ENCODE measurements around the gene FAT4.

Gene FAT4, protein sequence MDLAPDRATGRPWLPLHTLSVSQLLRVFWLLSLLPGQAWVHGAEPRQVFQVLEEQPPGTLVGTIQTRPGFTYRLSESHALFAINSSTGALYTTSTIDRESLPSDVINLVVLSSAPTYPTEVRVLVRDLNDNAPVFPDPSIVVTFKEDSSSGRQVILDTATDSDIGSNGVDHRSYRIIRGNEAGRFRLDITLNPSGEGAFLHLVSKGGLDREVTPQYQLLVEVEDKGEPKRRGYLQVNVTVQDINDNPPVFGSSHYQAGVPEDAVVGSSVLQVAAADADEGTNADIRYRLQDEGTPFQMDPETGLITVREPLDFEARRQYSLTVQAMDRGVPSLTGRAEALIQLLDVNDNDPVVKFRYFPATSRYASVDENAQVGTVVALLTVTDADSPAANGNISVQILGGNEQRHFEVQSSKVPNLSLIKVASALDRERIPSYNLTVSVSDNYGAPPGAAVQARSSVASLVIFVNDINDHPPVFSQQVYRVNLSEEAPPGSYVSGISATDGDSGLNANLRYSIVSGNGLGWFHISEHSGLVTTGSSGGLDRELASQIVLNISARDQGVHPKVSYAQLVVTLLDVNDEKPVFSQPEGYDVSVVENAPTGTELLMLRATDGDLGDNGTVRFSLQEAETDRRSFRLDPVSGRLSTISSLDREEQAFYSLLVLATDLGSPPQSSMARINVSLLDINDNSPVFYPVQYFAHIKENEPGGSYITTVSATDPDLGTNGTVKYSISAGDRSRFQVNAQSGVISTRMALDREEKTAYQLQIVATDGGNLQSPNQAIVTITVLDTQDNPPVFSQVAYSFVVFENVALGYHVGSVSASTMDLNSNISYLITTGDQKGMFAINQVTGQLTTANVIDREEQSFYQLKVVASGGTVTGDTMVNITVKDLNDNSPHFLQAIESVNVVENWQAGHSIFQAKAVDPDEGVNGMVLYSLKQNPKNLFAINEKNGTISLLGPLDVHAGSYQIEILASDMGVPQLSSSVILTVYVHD (N-terminal part only)

DNA sequence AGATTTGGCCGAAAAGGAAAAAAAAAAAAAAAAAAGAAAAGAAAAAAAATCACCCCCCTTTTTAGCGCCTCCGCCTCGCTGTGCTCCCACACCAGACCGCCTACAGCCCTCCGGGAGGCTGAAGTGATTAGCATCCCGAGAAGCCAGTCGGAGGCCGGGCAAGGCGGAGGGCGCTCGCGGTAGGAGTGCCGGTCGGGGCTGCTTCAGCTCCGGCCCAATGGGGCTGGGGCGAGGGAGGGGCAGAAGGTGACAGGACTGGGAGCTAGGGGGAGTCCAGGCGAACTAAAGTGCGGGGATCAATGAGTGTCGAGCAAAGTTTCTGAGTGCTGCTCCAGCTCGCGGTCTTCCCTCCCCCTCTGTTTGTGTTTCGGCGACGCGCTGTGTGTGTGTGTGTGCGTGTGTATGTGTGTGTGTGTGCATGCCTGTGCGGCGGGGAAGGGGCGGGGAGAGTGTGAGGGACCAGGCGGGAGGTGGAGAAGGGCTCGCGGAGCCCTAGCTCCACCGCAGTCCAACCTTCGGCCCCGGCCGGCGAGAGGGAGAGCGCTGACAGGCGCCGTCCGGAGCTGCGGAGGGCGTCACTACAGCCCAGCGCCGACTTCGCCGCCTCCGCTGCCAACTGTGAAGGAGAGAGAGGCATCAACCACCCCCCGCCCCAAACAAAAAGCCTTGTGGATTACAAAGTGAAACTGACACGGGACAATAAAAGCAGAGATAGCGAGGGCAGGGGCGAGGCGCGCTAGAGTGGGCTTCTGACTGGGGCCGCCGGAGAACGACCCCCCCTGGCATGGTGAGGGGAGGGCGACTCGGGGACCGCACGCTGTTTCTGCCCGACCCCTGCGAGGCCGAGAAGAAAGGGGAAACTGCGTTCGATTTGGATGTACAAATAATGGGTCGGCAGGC is at the start of gene FAT4:
Gene FAT4 (plus strand): TSS at position 280 of the 900 bp plus-strand sequence. CDS start 1,457 bp downstream, outside the sequence.
- peak; percentile 58 for DNase-seq

DNA sequence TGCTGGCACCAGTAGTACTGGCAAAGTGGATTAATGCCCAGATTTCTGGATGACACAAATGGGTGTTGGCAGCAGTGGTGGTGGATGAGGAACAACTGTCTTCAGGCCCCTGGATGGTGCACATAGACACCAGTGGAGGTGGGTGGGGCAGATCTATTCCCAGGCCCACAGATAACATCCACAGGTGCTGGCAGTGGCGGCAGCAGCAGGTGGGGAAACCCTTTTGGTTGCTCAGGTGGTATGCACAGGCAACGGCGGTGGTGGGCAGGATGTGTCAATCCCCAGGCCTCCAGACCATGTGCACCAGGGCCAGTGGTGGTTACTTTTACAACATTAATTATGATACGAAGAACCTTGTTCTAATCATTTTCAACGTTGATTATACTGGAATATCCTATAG is 48.9 kb upstream of the FAT4 start:
- no peak for DNase-seq

DNA sequence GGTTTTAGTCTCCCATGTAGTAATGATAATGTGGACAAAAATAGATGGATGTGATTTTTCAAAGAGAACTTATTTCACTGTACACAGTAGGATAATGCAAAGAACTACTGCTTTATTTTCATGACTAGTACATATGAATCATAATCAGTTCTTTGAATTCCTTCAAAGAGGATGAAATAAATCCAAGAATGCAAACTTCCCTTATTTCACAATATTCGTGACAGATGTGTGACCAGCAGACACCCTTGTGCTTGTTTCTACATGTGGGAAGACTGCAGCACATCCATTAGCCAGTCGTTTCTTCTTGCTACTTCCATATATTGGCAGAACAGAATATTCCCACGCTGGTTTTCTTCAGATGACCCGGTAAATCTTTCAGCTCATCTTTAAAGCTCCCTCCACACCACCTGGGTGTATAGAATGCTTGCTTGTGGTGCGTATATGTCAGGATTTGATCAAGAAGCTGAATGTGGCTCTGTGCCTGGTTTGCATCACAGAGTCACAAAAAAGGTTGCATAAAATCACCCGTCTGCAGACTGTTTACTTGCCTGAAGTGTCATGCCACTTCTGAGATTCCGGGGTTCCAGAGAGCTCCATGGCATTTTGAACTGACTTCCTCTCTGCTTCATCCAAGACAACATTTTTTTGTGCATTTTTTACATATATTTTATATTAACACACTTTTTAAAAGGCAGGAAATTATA is 47.7 kb upstream of the FAT4 start:
- no peak for DNase-seq

DNA sequence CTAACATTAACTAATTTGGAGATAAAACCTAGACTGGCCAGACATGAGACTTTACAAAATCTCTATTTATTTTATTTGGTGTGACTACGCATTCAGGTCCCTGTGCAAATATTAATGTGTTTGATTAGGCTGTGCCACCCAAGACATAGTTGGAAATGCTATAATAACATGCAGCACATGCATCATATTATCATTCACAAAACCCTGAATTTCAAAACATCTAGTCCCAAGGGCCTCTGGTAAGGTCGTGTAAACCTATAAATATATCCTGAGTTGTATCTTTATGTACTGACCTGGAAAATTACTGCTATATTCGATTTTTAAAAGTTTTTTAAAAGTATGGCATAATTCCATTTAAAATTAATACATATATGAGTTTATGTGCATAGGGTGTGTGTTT is 47.1 kb upstream of the FAT4 start:
- no peak for DNase-seq

DNA sequence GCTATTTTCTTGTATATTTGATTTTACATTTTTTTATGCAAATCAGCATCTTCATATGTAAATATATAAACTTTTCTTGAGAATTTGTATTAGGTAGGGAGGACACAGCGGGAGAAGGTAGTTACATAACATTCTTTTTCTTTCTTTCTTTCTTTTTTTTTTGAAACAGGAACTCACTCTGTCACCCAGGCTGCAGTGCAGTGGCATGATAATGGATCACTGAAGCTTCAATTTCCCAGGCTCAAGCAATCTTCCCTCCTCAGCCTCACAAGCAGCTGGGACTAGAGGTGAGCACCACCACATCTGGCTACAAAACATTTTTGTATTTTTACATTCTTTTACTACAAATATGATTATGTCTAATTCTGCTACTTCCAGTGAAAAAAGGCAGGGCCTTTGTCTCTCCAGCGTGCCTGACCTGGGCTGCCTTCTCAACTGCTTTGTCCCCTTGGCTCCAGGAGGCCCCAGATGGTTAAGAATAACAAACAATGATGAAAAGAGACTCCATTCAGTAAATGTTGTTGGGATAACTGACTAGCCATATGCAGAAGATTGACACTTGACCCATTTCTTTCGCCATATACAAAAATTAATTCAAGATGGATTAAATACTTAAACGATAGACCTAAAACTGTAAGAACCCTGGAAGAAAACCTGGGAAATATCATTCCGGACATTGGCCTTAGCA is 46.5 kb upstream of the FAT4 start:
- no peak for DNase-seq

DNA sequence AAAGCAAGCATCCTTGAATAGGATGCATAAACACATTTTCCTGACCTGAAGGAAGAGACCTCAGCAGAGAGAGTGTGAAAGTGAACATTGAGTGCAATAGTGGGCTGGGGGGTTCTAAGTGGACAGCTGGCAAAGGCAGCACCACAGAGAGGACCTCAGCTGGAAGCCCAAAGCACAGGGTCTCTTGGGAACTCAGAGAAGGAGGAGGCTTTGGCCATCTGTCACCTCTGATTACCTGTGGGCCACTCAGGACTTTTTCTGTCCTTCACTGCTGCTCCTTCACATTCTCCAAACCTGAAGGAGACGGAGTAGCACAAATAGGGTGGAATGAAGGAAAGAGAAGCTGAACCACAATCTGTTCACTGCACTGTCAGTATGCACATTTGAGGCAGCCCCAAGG is 37.9 kb upstream of the FAT4 start:
- DNase-seq, result no peak

DNA sequence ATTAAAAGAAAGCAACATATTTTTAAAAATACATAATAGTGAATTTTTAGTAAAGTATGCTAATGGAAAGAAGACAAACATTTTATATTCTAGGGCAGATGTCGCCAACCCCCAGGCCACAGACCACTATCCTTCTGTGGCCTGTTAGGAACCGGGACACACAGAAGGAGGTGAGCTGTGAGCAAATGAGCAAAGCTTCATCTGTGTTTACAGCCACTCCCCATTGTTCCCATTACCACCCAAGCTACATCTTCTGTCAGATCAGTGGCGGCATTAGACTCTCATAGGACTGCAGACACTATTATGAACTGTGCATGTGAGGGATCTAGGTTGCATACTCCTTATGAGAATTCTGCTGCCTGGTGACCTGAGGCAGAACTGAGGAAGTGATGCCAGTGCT is 37.0 kb upstream of the FAT4 start:
- no peak for DNase-seq

DNA sequence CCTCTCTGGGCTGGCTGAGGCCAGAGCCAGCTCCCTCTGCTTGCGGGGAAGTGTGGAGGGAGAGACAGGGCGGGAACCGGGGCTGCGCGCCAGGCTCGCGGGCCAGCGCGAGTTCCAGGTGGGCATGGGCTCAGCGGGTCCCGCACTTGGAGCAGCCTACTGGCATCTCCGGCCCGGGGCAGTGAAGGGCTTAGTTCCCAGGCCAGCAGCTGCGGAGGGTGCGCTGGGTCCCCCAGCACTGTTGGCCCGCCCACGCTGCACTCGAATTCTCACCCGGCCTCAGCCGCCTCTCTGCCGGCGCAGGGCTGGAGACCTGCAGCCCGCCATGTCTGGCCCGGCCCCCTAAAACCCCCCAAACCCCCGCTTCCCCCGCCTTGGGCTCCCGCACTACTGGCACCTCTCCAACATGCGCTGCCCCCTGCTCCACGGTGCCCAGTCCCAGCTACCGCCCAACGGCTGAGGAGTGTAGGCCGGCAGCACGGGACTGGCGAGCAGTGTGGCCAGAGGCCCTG is 33.8 kb upstream of the FAT4 start:
- DNase-seq, result no peak

DNA sequence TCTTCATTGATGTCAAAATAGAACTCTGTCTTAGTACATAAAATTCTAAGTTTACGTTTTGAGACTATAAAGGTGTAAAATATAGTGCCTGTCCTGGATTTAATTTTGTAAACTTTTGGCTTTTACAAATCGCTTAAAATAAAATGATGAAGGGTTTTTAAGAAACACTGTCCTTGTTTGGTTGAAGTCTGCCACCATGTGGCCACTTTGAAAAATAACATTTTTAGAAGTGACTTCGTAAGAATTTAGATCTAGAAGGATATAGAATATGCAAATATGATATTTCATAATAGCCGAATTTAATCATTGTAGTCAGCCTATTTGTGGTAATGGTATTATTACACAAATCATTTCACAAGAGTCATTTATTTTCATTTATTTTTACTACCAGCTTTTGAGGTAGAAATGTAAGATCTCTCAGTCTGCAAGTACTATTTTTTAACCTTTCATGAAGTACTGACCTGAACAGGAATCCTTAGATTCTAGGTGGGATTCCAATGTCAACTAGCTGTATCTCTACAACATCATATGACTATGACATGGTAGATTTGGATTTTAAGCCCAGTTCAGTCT is 31.0 kb upstream of the FAT4 start:
- no peak for DNase-seq

DNA sequence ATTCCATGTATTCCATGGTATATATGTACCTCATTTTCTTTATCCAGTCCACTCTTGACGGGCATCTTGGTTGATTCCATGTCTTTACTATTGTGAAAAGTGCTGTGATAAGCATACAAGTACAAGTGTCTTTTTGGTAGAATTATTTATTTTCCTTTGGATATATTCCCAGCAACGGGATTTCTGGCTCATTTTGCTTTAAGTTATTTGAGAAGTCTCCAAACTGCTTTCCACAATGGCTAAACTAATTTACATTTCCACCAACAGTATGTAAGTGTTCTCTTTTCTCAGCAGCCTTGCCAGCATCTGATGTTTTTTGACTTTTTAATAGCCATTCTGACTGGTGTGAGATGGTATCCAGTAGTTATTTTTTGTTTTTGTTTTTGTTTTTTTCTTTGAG is 17.6 kb upstream of the FAT4 start:
- DNase-seq, result no peak

DNA sequence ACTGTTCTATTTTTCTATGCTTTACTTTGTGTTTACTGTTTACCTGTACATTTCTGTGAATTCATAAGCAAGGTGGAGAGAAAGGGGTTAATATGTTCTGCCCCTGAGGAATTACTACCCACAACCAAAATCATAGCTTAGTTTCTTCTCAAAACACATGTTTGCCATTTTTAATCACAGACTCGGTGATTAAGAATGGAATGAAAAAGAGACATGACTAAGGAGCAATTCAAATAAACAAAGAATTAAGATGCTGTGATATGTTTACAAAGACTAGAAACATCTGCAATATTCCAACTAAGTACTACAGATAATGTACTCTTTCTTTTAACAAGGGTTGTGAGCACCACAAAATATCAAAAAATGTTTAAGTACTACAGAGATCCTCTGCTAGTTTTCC is 11.7 kb upstream of the FAT4 start:
- no peak for DNase-seq

DNA sequence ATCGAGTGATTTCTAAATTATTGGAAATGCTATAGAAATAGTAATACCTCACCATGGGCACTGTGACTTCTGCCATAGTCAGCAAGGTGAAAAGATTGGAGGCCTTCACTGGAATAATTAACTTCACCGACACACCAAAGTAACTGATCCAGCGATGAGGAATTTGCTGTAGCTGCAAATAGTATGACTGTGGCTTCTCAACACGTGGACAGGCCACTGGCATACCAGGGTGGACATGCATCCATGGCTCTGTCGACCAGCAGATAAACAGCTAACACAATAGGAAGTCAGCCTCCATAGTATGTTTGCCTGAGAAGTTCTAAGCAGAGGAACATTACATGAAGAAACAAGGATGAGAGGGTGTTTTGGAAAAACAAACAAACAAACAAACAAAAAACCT is 10.9 kb upstream of the FAT4 start:
- DNase-seq, result no peak

DNA sequence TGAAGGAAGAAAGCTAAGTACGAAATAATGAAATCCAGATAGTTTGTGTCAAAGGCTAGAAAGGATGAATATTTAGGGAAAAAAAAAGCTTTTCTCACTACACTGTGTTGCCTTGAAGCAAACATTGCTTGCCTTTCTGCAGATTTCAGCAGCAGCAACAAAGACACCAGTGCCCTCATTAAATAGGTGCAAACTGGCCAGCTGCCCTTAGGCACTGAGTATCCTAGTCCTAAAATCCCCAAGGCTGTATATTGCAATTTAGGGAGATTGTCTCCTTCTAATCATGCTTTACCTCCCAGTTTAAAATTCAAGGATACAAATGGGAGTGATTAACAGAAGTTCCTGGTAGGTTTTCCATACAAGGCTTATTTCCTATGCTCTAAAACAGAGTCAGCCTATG is 8.6 kb upstream of the FAT4 start:
- no peak for DNase-seq

DNA sequence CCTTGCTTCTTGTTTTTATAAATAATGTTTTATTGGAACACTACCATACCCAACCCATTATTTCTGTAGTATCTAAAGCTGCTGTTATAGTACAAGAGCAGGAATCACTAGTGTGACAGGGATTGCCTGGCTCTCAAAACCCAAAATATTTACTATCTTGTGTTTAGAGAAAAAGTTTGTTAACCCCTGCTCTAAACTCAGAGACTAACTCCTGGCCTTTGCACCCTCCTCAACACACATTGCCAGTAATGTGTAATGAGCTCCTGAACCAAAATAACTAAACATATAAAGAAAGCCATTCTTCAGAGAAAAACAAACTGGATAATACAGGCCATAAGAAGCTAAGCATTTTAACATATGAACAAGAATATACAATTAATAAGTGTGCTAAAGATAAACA is 8.2 kb upstream of the FAT4 start:
- DNase-seq, result no peak

DNA sequence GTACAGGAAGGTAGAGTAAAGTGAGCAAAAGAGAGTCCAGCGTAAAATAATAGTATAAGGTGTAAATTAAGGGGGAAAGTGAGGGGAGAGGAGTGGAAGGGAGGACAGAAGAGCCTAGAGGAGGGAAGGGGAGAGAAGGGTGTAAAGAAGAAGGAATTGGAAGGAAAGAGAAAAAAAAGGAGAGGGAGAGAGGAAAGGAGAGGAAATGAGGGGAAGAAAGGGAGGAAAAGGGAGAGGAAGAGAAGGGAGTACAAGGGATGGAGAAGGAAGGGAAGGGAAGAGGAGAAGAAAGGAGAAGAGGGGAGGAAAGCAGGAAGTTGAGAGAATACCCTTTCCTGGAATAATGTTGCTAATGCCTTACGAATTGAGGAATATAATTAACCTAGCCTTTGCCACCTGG is 3.3 kb upstream of the FAT4 start:
- no peak for DNase-seq

DNA sequence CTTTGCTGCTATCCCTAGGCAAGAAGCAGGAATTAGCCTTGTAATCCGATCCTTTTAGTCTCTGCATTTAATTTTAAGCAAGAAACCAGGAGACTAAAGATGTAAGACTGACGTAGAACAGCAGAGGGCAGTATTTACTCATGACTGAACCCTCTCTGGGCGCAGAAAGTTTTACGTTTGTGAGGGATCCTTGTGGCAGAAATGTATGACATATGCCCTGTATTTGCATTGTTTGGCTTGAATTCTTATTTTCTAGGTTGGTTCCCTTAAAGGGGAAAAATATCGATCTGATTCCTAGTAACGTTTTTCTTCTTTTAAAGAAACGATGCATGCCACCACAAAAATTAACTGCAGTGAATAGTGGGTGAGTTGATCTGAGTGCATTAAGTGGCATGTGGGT is 1.3 kb upstream of the FAT4 start:
- peak; percentile 53 for DNase-seq

DNA sequence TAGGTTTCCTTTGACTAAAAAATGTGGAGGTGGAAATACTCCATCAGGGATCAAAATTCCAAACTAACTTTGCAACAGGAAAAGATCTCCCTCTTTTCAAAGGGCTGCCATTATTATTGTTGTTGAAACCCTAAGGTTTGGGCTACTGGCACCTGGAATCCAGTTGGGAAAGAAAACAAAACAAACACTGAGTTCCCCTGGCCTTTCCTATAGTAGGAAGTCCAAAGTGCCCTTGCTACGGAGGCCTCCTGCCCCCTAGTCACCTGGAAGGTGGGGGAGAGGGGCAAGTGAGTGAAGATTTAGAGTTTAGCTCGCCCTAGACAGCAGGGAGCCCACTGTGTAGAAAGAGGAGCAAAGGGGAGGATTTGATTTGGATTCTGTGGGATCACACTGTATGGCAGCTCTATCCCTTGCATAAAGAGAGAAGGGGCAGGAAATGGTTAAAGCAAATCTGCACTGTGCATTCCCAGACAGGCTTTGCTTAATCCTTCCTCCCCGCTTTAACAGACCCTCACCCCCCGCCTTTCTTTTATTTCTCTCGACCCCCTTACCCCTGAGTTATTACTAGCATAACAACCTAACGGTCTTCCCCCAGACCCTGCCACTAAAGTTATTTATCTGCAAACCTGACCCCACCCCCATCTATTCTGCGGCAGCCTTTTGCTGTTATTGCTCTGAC is 627 bp upstream of the FAT4 start:
- DNase-seq, result peak; percentile 40

DNA sequence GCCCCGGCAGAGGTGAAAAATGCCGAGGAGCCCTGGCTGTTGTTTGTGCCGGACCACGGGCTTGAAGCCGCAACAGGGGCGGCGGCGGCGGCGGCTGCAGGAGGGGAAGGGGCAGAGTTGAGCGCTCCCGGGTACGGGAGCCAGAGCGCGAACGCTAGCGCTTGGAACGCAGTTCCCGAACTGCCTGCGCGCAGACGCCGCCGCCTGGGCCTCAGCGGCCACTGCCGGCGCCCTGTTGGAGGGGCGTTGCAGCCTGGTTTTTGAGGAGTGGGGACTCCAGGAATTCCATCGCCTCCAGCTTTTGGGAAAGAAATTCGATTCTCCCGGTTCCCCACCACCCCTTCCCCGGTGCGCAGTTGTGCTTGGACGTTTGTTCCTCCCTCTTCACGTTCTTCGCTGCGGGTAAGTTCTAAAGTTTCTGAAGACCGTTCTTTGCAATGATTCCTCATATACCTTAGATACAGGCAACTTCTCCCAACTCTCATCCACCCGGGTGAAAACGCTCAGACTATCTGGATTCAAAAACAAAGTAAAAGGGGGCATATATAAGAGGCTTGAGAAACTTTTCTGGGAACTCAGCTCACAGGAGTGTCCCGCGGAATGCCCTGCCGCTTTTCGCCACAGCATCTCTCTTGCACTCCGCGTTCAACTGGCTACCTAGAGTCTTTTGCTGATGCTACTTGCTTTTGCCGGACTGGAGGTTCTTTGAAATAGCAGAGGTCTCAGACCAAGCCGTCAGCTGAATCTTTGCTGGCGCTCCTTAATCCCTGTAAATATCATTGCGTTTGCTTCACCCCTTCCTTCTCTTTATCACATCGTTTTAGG is 1.0 kb downstream of the FAT4 start:
- peak; percentile 19 for DNase-seq

DNA sequence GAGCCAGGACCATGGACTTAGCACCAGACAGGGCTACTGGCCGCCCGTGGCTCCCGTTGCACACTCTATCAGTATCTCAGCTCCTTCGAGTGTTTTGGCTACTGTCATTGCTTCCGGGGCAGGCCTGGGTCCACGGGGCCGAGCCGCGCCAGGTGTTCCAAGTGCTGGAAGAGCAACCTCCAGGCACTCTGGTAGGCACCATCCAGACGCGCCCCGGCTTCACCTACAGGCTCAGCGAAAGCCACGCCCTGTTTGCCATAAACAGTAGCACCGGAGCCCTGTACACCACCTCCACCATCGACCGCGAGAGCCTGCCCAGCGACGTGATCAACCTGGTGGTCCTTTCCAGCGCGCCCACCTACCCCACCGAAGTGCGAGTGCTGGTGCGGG is 1.6 kb downstream of the FAT4 start:
- DNase-seq, result no peak

All from NCI-H2227 treated with DMSO at 0.1 percent for 48 hours (cell line).